Measurements from ENCODE around the gene STRA8. TPM values are rescaled to one million over a fixed set of nuclear protein-coding genes. Genes with fewer than 3 reads are reported as not detected.
A peak's percentile ranks its signal among the peaks of the same experiment; 100 is the strongest.

The STRA8 gene
- total RNA-seq, 4 donors from 2014 or later = not detected

DNA sequence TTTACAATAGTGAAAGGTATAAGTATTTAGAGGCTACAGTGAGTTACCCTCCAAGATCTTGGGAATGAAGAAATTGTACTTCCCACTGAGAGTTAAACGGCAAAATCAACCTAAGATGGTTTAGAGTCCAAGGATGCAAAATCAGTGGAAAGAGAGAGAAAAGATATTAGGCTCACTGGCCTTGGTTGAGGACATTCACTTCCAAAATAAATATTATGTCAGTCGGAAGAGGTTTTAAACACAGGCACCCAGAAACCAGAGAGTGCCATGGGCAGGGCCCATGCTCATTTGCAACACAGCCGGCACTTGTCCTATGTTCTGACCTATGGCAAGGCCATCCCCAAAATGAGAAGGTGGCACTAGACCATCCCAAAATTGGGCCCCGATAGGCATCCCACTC, 18.5 kb upstream of the STRA8 start:
- H3K4me1 ChIP-seq = peaks cover 0 to 5% (median 1%) of the 10 kb centered on the region in 4 donors
- H3K27me3 ChIP-seq = no peaks in the 10 kb centered on the region
- H3K36me3 ChIP-seq = no peaks in the 10 kb centered on the region
- H3K4me3 ChIP-seq = no peak overlapping the region
- no peak overlapping the region for H3K27ac ChIP-seq
- DNase-seq = no peak
- no peak for TF ChIP-seq POLR2A (IDR thresholded peaks at IDR 0.05)
- TF ChIP-seq, protein P1, sequence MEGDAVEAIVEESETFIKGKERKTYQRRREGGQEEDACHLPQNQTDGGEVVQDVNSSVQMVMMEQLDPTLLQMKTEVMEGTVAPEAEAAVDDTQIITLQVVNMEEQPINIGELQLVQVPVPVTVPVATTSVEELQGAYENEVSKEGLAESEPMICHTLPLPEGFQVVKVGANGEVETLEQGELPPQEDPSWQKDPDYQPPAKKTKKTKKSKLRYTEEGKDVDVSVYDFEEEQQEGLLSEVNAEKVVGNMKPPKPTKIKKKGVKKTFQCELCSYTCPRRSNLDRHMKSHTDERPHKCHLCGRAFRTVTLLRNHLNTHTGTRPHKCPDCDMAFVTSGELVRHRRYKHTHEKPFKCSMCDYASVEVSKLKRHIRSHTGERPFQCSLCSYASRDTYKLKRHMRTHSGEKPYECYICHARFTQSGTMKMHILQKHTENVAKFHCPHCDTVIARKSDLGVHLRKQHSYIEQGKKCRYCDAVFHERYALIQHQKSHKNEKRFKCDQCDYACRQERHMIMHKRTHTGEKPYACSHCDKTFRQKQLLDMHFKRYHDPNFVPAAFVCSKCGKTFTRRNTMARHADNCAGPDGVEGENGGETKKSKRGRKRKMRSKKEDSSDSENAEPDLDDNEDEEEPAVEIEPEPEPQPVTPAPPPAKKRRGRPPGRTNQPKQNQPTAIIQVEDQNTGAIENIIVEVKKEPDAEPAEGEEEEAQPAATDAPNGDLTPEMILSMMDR (IDR thresholded peaks at IDR 0.05) = no peak
- no peaks in the 10 kb centered on the region for H3K9me3 ChIP-seq

DNA sequence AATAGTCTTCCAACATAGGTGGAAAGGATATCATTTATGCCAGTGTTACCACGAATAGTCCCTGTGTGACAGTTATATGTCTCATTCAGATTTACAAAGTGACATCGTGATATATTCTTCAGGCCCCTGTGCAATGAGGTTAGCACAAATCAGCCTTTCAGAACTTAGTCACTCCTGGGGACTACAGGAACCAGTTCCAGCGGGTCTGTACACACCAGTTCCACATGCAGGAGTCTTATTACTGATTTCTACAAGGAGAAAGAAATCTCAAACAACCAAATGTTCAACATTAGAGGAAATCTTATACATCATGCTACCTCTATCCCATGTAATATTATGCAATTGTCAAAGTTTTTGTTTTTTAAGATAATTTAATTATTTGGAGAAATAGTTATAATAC, 17.9 kb upstream of the STRA8 start:
- TF ChIP-seq, protein P1 (IDR thresholded peaks at IDR 0.05) = no peak
- Histone ChIP-seq H3K9me3 (no peaks in the 10 kb centered on the region), H3K27ac (no peak overlapping the region), H3K4me1 (peaks cover 0 to under 1% (median 0%) of the 10 kb centered on the region in 4 donors), H3K27me3 (no peaks in the 10 kb centered on the region), H3K4me3 (no peak overlapping the region), H3K36me3 (no peaks in the 10 kb centered on the region)
- DNase-seq = no peak

DNA sequence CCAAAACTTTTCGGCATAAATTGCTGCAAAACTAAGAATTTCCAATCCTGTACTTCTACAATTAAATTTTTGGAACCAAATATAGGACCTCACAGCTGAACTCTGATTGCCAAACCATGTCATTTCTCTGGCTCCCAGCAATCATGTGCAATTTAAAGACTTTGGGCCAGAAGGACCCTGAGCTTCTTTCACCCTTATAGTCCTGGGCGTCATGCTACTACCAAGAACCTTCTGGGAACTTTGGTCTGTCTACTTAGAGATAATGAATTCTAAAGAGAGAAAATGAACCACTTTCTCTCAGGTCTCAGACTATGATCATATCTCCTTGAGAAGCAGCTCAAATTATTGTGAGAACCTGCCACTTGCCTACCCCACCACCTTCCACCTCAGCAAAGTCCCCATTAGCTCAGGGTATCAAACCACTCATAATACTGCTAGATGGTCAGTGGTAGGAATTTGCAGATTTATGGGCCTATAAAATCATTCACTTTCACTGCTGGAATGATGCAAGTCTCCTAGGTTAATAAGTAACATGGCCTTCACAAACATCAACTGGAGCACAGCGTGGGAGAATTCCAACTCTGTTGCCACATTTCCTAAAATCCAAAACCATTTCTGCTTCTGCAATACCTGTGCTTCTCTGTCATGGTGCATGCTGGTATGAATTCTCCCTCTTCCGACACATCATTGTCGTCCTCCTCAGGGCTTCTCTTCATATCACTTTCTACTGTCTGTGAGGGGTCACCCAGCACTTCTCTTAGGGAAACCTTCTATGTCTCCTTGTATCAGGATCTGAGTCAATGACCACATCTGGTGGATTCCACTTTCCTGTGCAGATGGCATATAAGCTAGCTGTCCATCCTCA, 15.8 kb upstream of the STRA8 start:
- Histone ChIP-seq H3K4me1 (no peaks in the 10 kb centered on the region), H3K4me3 (no peak overlapping the region), H3K27me3 (no peaks in the 10 kb centered on the region), H3K36me3 (no peaks in the 10 kb centered on the region), H3K9me3 (no peaks in the 10 kb centered on the region), H3K27ac (peak overlapping the region in 1 of 4 donors; percentile 5)
- no peak for TF ChIP-seq POLR2A (IDR thresholded peaks at IDR 0.05)
- TF ChIP-seq, protein P1 (IDR thresholded peaks at IDR 0.05) = no peak
- DNase-seq = no peak

DNA sequence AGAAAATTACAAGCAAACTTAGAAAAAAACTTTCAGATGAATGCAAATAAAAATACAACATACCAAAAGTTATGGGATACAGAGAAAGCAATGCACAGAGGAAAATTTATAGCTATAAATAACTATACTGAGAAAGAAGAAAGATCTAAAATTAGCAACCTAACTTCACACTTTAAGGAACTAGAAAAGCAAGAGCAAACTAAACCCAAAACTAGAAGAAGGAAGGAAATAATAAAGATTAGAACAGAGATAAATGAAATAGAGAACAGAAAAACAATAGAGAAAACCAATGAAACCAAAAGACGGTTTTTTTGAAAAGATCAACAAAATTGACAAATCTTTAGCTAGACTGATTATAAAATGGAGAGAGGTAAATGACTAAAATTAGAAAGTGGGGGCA, 9.6 kb upstream of the STRA8 start:
- no peak overlapping the region for H3K4me3 ChIP-seq
- no peaks in the 10 kb centered on the region for H3K9me3 ChIP-seq
- H3K27ac ChIP-seq = no peak overlapping the region
- TF ChIP-seq, protein P1 (IDR thresholded peaks at IDR 0.05) = no peak
- TF ChIP-seq POLR2A (IDR thresholded peaks at IDR 0.05) = no peak
- DNase-seq = no peak
- H3K36me3 ChIP-seq = no peaks in the 10 kb centered on the region
- no peaks in the 10 kb centered on the region for H3K27me3 ChIP-seq
- no peaks in the 10 kb centered on the region for H3K4me1 ChIP-seq

DNA sequence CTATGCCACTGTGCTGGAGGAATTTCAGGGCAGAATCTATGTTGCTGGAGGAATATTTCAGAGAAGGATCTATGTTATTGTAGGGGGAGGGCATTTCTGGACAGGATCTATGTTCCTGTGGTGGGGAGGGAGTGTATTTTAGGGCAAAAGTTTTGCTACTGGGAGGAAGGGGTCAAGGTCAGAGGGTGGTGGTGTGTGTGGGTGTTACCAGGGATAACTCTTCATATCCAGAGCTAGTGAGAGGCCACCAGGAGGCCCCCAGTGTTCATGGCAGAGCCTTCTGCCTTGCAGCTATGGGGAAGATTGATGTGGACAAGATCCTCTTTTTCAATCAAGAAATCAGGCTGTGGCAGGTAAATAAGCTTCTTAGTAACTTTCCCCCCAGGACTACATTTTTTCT, 2.0 kb upstream of the STRA8 start:
- H3K27ac ChIP-seq = no peak overlapping the region
- H3K9me3 ChIP-seq = no peaks in the 10 kb centered on the region
- no peaks in the 10 kb centered on the region for H3K27me3 ChIP-seq
- no peak for DNase-seq
- H3K4me1 ChIP-seq = no peaks in the 10 kb centered on the region
- H3K4me3 ChIP-seq = no peak overlapping the region
- no peaks in the 10 kb centered on the region for H3K36me3 ChIP-seq
- TF ChIP-seq, protein P1 (IDR thresholded peaks at IDR 0.05) = no peak
- no peak for TF ChIP-seq POLR2A (IDR thresholded peaks at IDR 0.05)
